K562 (cell line): ENCODE results near the gene PDE8B. TPM values are rescaled to one million over a fixed set of nuclear protein-coding genes. Genes with fewer than 3 reads are reported as not detected.

Experiments
- ATAC-seq: fragments of 200-7000 bp; cut with Tn5 transposase; 3 replicates; pipeline ENCODE4 v1.9.1; 2020; ENCODE audit warnings: moderate library complexity
- BruUV-seq: library from RNA; stranded (reverse); fragments of 400-500 nt; replicated peaks from 2 replicates; lab custom pipeline; 2021; lab: Mats Ljungman, UMichigan
- CTCF ChIA-PET: fragments of 300-600 bp; formaldehyde crosslinking; extraction: SDS; loops from one replicate; lab custom pipeline; 2021; ENCODE audit warnings: low intra/inter-chr PET ratio; lab: Yijun Ruan, JAX
- POLR2A ChIA-PET: fragments of 300-600, 350-650 bp; sonication (Branson Sonifier 250); formaldehyde crosslinking; extraction: SDS; loops from one replicate; lab custom pipeline; 2021; ENCODE audit warnings: antibody characterized with exemption, inconsistent platforms; lab: Yijun Ruan, JAX
- DNase-seq, 4 experiments: peaks; one replicate each; pipeline versions ENCODE4 v3.0.0 to v3.0.0-alpha.2; 2011 to 2018; ENCODE audit warnings: low spot score in 3 of 4, mixed read lengths in 3 of 4; ENCODE audit errors: extremely low read depth in 1 of 4
- FAIRE-seq: peaks from 2 replicates; lab custom pipeline; 2011; peaks lifted over from hg19 to GRCh38; lab: Jason Lieb, UNC
- H2AFZ ChIP-seq: 2 replicates; pipeline ENCODE4 v1.6.0; 2011; ENCODE audit warnings: low read depth, low read length, control low read depth, inconsistent platforms
- H3K27ac ChIP-seq: fragments of 200-600 bp; 3 replicates; pipeline ENCODE4 v1.8.0; 2011; ENCODE audit warnings: low read depth, mild to moderate bottlenecking, control low read depth, inconsistent platforms, low read length, moderate library complexity, mixed read lengths; ENCODE audit errors: extremely low read depth
- H3K27me3 ChIP-seq, 2 experiments: fragments of 300-600 bp in 1 of 2; 2 replicates in 1 of 2; 3 replicates in 1 of 2; pipeline versions ENCODE4 v1.6.0 to v1.8.0; 2011; ENCODE audit warnings: inconsistent platforms in 2 of 2, low read length in 2 of 2, mild to moderate bottlenecking in 1 of 2, mixed read lengths in 1 of 2, moderate library complexity in 1 of 2; ENCODE audit not compliant: control insufficient read depth in 2 of 2, insufficient read depth in 2 of 2
- H3K36me3 ChIP-seq: fragments of 300-600 bp; 3 replicates; pipeline ENCODE4 v1.8.0; 2011; ENCODE audit warnings: mild to moderate bottlenecking, low read length, inconsistent platforms; ENCODE audit not compliant: control insufficient read depth, insufficient read depth
- H3K4me1 ChIP-seq, 2 experiments: fragments of 200-600 bp in 1 of 2; replicated peaks in 1 of 2; 2 replicates in 1 of 2; 3 replicates in 1 of 2; pipeline versions ENCODE4 v1.5.1 to v1.8.0; 2011; ENCODE audit warnings: inconsistent platforms in 2 of 2, low read length in 2 of 2, mild to moderate bottlenecking in 1 of 2, mixed read lengths in 1 of 2, moderate library complexity in 1 of 2; ENCODE audit not compliant: control insufficient read depth in 2 of 2, insufficient read depth in 2 of 2
- H3K4me2 ChIP-seq: 2 replicates; pipeline ENCODE4 v1.6.1; 2011; ENCODE audit warnings: low read length, control low read depth, inconsistent platforms, mixed read lengths; ENCODE audit not compliant: insufficient read depth
- H3K4me3 ChIP-seq: fragments of 200-600 bp; sonication (generic), shearing (Covaris generic); 2 replicates; pipeline ENCODE4 v1.5.1; 2016; ENCODE audit warnings: control low read depth, inconsistent platforms
- H3K79me2 ChIP-seq: fragments of 200-600 bp; 3 replicates; pipeline ENCODE4 v1.8.0; 2011; ENCODE audit warnings: low read length, inconsistent platforms; ENCODE audit not compliant: control insufficient read depth, insufficient read depth
- H3K9ac ChIP-seq, 2 experiments: 2 replicates each; pipeline versions ENCODE4 v1.6.0 to v1.6.1; 2011; ENCODE audit warnings: low read depth in 2 of 2, low read length in 2 of 2, control low read depth in 1 of 2, inconsistent platforms in 1 of 2, mild to moderate bottlenecking in 1 of 2, mixed read lengths in 1 of 2; ENCODE audit not compliant: insufficient read depth in 1 of 2
- H3K9me1 ChIP-seq: one replicate; pipeline ENCODE4 v1.6.0; 2011; ENCODE audit warnings: inconsistent platforms, mild to moderate bottlenecking, low read length, moderate library complexity; ENCODE audit not compliant: control insufficient read depth, insufficient read depth
- H3K9me3 ChIP-seq: replicated peaks from 2 replicates; pipeline ENCODE4 v1.5.1; 2011; ENCODE audit warnings: low read depth, low read length, inconsistent platforms; ENCODE audit not compliant: control insufficient read depth, insufficient read depth
- H4K20me1 ChIP-seq: replicated peaks from 2 replicates; pipeline ENCODE4 v1.6.1; 2011; ENCODE audit warnings: low read length, inconsistent platforms, mixed read lengths; ENCODE audit not compliant: control insufficient read depth, insufficient read depth
- E4F1 ChIP-seq: fragments of 250-450 bp; sonication (Bioruptor Pico); IDR thresholded peaks from 2 replicates; pipeline ENCODE4 v1.5.0; 2021; ENCODE audit warnings: mild to moderate bottlenecking, borderline replicate concordance
- ETV5 ChIP-seq: sonication (generic); formaldehyde crosslinking; IDR thresholded peaks from 2 replicates; pipeline ENCODE4 v1.4.0; 2020; ENCODE audit warnings: low read depth, mild to moderate bottlenecking, missing genetic modification reagents
- EZH2 ChIP-seq: IDR thresholded peaks from 2 replicates; pipeline ENCODE4 v1.6.1; 2012; ENCODE audit warnings: low read depth, mild to moderate bottlenecking, inconsistent platforms, low read length, borderline replicate concordance
- HBP1 ChIP-seq: fragments of 450-650 bp; formaldehyde crosslinking; IDR thresholded peaks from 2 replicates; pipeline ENCODE4 v1.4.0; 2022; ENCODE audit warnings: missing genetic modification characterization
- NCOA4 ChIP-seq: fragments of 450-650 bp; IDR thresholded peaks from 2 replicates; pipeline ENCODE4 v1.6.1; 2018; ENCODE audit warnings: mild to moderate bottlenecking; ENCODE audit not compliant: partially characterized antibody
- NELFE ChIP-seq: IDR thresholded peaks from 2 replicates; pipeline ENCODE4 v1.6.1; 2011; ENCODE audit warnings: mild to moderate bottlenecking; ENCODE audit not compliant: insufficient read depth, insufficient read length
- NR2C1 ChIP-seq, 2 experiments: fragments of 450-650 bp; IDR thresholded peaks; 2 replicates each; pipeline ENCODE4 v1.6.1; 2017; ENCODE audit warnings: mild to moderate bottlenecking in 2 of 2, antibody characterized with exemption in 1 of 2, inconsistent platforms in 1 of 2, missing compliant biosample characterization in 1 of 2, missing genetic modification characterization in 1 of 2
- NR4A1 ChIP-seq, 2 experiments: fragments of 250-450 bp in 1 of 2; fragments of 450-650 bp in 1 of 2; sonication (Bioruptor Pico) in 1 of 2; IDR thresholded peaks; 2 replicates each; pipeline versions ENCODE4 v1.4.0 to v1.6.1; 2016 to 2020; ENCODE audit warnings: mild to moderate bottlenecking in 2 of 2, missing compliant biosample characterization in 1 of 2, missing genetic modification characterization in 1 of 2, moderate library complexity in 1 of 2
- SMARCA5 ChIP-seq: fragments of 450-650 bp; IDR thresholded peaks from 2 replicates; pipeline ENCODE4 v1.6.1; 2016
- TFAP4 ChIP-seq: sonication (generic); formaldehyde crosslinking; IDR thresholded peaks from 2 replicates; pipeline ENCODE4 v1.8.0; 2022; ENCODE audit warnings: missing genetic modification reagents, mild to moderate bottlenecking, moderate library complexity, borderline replicate concordance
- WGBS: fragments of 100-300 bp; shearing (Covaris generic); methylation state at CpG from one replicate; pipeline ENCODE4 v1.1.6; 2016; ENCODE audit warnings: low coverage, mixed read lengths; ENCODE audit not compliant: insufficient coverage; ENCODE audit errors: missing lambda C conversion rate; 5-methylcytosine and 5-hydroxymethylcytosine counted together
- in situ Hi-C: fragments of 300-500 bp; cut with MboI; formaldehyde crosslinking; loops from 4 replicates; pipeline ENCODE4 v1.15.0; 2018; ENCODE audit warnings: inconsistent platforms, mixed read lengths
- intact Hi-C: fragments of 100-400 bp; cut with micrococcal nuclease; formaldehyde crosslinking; loops from 2 replicates; pipeline ENCODE4 v1.14.2; 2022
- polyA plus RNA-seq, 8 experiments: library from polyadenylated mRNA; depleted of rRNA in 4 of 8; stranded (reverse) in 5 of 8; unstranded in 3 of 8; fragments of >200 nt; fragmentation: Nextera tagmentation in 2 of 8; fragmentation: Illumina TruSeq in 1 of 8; extraction: Ambion mirVana in 2 of 8; extraction: Trizol in 1 of 8; gene quantifications; 2 replicates each; pipeline versions ENCODE4 v1.2.1 to v1.2.3, GENCODE V29; 2011 to 2014; ENCODE audit warnings: inconsistent platforms in 1 of 8, missing spikeins in 1 of 8
- total RNA-seq, 7 experiments: library from RNA; depleted of rRNA in 6 of 7; stranded (reverse); fragments of >200 nt in 6 of 7; fragmentation: Illumina TruSeq in 2 of 7; extraction: Trizol in 2 of 7; gene quantifications; 2 replicates each; pipeline versions ENCODE4 v1.2.1 to v1.2.3, GENCODE V29; 2011 to 2021; ENCODE audit warnings: low replicate concordance in 1 of 7

The PDE8B gene
- total and polyA plus RNA-seq, 9 of the 15 experiments (the other 6 are each of a cell fraction or from before 2014, with no cell fraction given), result 0.15 to 0.28 TPM; not detected in 7

GRCh38 chr5:77305222-77305846 is 94.9 kb downstream of the PDE8B start:
- WGBS, result 0% methylated on average over 1 of the region's 2 CpGs
- intact Hi-C loops, result no loop called here
- CTCF ChIA-PET, result no interaction called here
- no peak overlapping the region for H3K27ac ChIP-seq
- H3K27me3 ChIP-seq, result peaks cover 3 to 27% of the 10 kb centered on the region in 2 experiments; a peak in 3 of 5 replicates
- no peaks in the 10 kb centered on the region for H3K4me1 ChIP-seq
- H3K9ac ChIP-seq, result 0 out of 4 replicates have a peak overlapping the region, but pooled peaks of 1 of the 2 experiments have one; percentile 50
- BruUV-seq, result no TSS peak
- no peaks in the 10 kb centered on the region; the same call in 1 of the 2 replicates for H4K20me1 ChIP-seq
- no peak for FAIRE-seq
- H3K9me1 ChIP-seq, result no peaks in the 10 kb centered on the region
- DNase-seq, result no peak
- TF ChIP-seq ETV5, result no peak
- TF ChIP-seq NELFE, result no peak
- TF ChIP-seq EZH2, result no peak
- no peak for TF ChIP-seq TFAP4 (CRISPR knock-in tag)
- no peak for TF ChIP-seq NR2C1 (IDR thresholded peaks at IDR 0.05)
- no peak for TF ChIP-seq NR2C1 (tag; IDR thresholded peaks at IDR 0.05)
- TF ChIP-seq E4F1 (CRISPR knock-in tag), result no peak
- TF ChIP-seq SMARCA5, result no peak
- TF ChIP-seq NCOA4, result no peak
- no peak for TF ChIP-seq NR4A1 (CRISPR knock-in tag; IDR thresholded peaks at IDR 0.05)
- no peak for TF ChIP-seq NR4A1 (tag; IDR thresholded peaks at IDR 0.05)
- TF ChIP-seq HBP1 (CRISPR knock-in tag), result no peak
- H2AFZ ChIP-seq, result no peak overlapping the region
- no peak for ATAC-seq
- POLR2A ChIA-PET, result interaction anchor here (1.3 kb wide), 2 partner anchors 10 to 217 kb away, joined by 3 read pairs; no protein-coding TSS in a partner anchor
- H3K4me3 ChIP-seq, result no peak overlapping the region
- in situ Hi-C loops, result no loop called here
- no peaks in the 10 kb centered on the region for H3K79me2 ChIP-seq
- H3K9me3 ChIP-seq, result no peaks in the 10 kb centered on the region
- no peak overlapping the region for H3K4me2 ChIP-seq
- no peaks in the 10 kb centered on the region for H3K36me3 ChIP-seq
